HG03108 (cell line): Measurements from ENCODE around the gene KCNJ4.
"Not testable (repeated sequence)": the region's sequence is repeated elsewhere in the genome, so short reads cannot be mapped to it uniquely, and the experiment has no call there.

ENCODE experiments used
- ATAC-seq: cut with Tn5 transposase; IDR thresholded peaks from one replicate; pipeline ENCODE4 v1.9.1; 2021; ENCODE audit warnings: moderate library complexity; ENCODE audit not compliant: unreplicated experiment

The KCNJ4 gene

GRCh38 chr22:38394929-38395624 is 59.9 kb downstream of the KCNJ4 start:
- ATAC-seq = peak; percentile 22

GRCh38 chr22:38389428-38389818 is 65.6 kb downstream of the KCNJ4 start:
- not testable (repeated sequence) for ATAC-seq

GRCh38 chr22:38388506-38389427 is 66.2 kb downstream of the KCNJ4 start:
- not testable (repeated sequence) for ATAC-seq

GRCh38 chr22:38386918-38387317 is 68.1 kb downstream of the KCNJ4 start:
- not testable (repeated sequence) for ATAC-seq

- ATAC-seq = no peak
Observed at GRCh38 chr22:38383417-38383816, 71.6 kb downstream of the KCNJ4 start.

GRCh38 chr22:38381371-38381770 is 73.6 kb downstream of the KCNJ4 start:
- not testable (repeated sequence) for ATAC-seq
